ENCODE data around the gene TDRKH. TPM values are rescaled to one million over a fixed set of nuclear protein-coding genes. Genes with fewer than 3 reads are reported as not detected.

TDRKH gene, protein sequence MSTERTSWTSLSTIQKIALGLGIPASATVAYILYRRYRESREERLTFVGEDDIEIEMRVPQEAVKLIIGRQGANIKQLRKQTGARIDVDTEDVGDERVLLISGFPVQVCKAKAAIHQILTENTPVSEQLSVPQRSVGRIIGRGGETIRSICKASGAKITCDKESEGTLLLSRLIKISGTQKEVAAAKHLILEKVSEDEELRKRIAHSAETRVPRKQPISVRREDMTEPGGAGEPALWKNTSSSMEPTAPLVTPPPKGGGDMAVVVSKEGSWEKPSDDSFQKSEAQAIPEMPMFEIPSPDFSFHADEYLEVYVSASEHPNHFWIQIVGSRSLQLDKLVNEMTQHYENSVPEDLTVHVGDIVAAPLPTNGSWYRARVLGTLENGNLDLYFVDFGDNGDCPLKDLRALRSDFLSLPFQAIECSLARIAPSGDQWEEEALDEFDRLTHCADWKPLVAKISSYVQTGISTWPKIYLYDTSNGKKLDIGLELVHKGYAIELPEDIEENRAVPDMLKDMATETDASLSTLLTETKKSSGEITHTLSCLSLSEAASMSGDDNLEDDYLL
- 4.2 TPM for total RNA-seq
- polyA plus RNA-seq = 3.1 TPM

DNA sequence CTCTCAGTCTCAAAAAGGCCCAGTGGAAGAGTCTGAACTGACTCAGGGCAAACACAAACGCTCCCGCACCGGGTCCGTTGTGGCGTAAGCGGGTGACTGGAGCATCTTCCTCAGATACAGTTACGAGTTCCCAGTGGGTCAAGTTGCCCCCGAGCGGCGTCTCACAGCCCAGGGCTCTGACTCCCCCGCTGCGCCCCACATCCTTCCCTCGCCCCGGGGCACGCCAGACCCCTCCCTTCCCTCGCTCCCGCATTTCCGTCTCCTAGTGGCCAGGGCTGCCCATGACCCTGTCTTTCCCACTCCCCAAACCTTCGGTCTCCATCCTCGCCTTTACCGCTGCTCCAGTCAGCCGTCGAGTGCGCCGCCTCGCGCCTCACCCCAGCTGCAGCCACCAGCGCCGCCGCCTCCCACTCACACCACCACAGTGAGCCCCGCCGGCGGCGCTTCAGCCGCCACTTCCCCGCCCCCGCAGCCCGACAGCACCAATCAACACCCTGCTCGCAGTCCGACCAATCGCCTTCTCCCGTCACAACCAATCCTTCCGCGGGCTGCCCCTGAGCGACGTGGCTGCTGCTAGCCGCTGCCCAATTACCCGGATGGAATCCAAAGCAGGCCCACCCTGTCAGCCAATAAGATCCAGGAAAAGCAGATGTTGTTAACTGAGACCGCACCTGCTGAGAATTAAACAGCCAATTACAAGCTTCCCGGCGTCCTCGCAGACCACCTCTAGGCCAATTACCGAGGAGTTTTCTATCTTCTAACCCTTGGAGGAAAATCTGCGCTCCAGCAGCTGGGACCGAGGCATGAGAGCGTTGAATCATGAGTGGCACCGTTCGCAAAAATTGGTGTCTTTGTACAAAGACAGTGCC lies at the start of gene TDRKH:
TDRKH (minus strand) TSS at position 430 of the 869 bp plus-strand sequence. CDS start 7,478 bp downstream, outside the sequence.
- DNase-seq (ENCODE audit: extremely low spot score) = peak; percentile 95
- no peaks in the 10 kb centered on the region for H3K4me1 ChIP-seq (ENCODE audit: insufficient read depth)
- under 1% methylated on average over 58 of the region's 58 CpGs for WGBS
- no peaks in the 10 kb centered on the region for H3K36me3 ChIP-seq (ENCODE audit: insufficient read depth)
- no peak within 1 kb of the TSS for H3K27ac ChIP-seq (ENCODE audit: low read depth)
- H3K4me3 ChIP-seq (ENCODE audit: low read depth, low read length) = peak within 1 kb of the TSS; percentile 62

DNA sequence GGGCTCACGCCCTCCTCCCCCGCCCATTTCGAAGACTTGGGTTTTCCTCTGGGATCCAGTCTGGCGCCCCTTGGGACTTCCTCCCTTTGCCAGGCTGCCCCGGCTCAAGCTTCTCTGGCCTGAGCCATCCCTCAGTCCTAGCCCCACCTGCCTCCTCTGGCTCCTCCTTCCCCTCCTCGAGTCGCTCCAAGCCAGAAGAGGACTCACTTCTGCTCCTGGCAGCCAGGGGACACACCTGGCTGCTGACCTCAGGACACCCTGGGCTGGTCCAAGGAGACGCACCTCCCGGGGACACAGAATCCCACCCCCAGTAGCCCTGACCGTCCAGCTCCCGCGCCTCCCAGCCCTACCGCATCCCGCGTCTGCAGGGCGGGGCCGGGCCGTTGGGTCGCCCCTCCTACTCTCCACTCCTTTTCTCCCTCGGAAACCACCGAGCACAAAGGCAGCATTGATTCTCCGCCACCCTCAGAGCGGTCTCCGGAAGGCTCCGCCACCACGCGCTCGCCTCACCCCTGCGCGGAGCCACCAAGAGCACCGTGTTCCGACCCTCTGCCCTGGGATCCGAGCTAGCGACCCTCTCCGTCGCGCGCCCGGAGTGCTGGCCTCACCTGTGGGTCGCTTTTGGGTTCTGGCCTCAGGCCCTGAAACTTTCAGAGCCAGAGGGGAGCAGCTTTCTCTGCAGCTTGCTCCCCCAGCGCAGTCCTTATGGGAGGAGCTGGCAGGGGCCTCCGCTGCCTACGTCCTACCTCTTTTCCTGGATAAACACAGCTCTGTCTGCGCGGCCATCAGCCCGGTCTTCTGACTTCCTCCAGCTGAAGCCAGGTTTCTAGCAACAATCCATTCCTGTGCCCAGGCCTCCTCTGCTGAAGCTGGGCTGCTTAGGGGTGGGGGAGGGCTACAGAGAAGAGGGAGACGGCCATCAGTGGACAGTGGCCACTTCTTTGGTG lies 49.4 kb upstream of the TDRKH start, which contains the start of gene C2CD4D:
C2CD4D (minus strand) TSS at position 364 of the 947 bp plus-strand sequence. CDS start 831 bp downstream, outside the sequence.
- H3K36me3 ChIP-seq (ENCODE audit: insufficient read depth) = no peaks in the 10 kb centered on the region
- peaks cover 4% of the 10 kb centered on the region for H3K4me1 ChIP-seq (ENCODE audit: insufficient read depth)
- 5% methylated on average over 47 of the region's 47 CpGs for WGBS
- H3K4me3 ChIP-seq (ENCODE audit: low read depth, low read length) = peak within 1 kb of the TSS; percentile 48
- no peak within 1 kb of the TSS for H3K27ac ChIP-seq (ENCODE audit: low read depth)
- no peak for DNase-seq (ENCODE audit: extremely low spot score)

- no peak overlapping the region for H3K27ac ChIP-seq (ENCODE audit: low read depth)
Observed at GRCh38 chr1:151839082-151839412, 48.7 kb upstream of the TDRKH start.

GRCh38 chr1:151838222-151839081 lies 48.2 kb upstream of the TDRKH start:
- H3K27ac ChIP-seq (ENCODE audit: low read depth) = no peak overlapping the region

More at GRCh38 chr1:151839082-151839412, 48.7 kb upstream of the TDRKH start:
- DNase-seq (ENCODE audit: extremely low spot score) = no peak
- WGBS = 15% methylated on average over 16 of the region's 16 CpGs
- Histone ChIP-seq H3K36me3 (ENCODE audit: insufficient read depth) (no peaks in the 10 kb centered on the region), H3K4me1 (ENCODE audit: insufficient read depth) (peaks cover 4% of the 10 kb centered on the region), H3K4me3 (ENCODE audit: low read depth, low read length) (peak overlapping the region; percentile 48)

DNA sequence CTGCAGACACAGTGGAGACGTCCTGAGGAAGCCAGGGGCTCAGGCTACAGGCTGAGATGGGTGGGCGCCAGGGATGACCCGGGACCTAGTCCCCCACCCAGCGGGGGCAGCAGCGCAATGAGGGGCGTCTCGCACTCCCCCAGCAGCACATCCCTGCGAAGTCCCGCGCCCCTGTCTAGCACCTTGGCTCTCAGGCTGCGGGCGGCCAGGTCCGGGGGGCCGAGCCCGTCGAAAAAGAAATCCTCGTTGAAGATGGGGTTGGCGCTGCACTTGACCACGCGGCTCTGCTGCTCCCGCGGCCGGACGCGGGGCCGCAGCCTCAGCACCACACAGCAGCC lies 47.6 kb upstream of the TDRKH start:
- Histone ChIP-seq H3K36me3 (ENCODE audit: insufficient read depth) (no peaks in the 10 kb centered on the region), H3K4me3 (ENCODE audit: low read depth, low read length) (peak overlapping the region; percentile 48), H3K4me1 (ENCODE audit: insufficient read depth) (peaks cover 4% of the 10 kb centered on the region), H3K27ac (ENCODE audit: low read depth) (no peak overlapping the region)
- no peak for DNase-seq (ENCODE audit: extremely low spot score)
- 7% methylated on average over 26 of the region's 26 CpGs for WGBS

More at GRCh38 chr1:151838222-151839081, 48.2 kb upstream of the TDRKH start:
- 2% methylated on average over 117 of the region's 117 CpGs for WGBS
- peaks cover 4% of the 10 kb centered on the region for H3K4me1 ChIP-seq (ENCODE audit: insufficient read depth)
- H3K4me3 ChIP-seq (ENCODE audit: low read depth, low read length) = peak overlapping the region; percentile 48
- no peaks in the 10 kb centered on the region for H3K36me3 ChIP-seq (ENCODE audit: insufficient read depth)
- DNase-seq (ENCODE audit: extremely low spot score) = no peak

DNA sequence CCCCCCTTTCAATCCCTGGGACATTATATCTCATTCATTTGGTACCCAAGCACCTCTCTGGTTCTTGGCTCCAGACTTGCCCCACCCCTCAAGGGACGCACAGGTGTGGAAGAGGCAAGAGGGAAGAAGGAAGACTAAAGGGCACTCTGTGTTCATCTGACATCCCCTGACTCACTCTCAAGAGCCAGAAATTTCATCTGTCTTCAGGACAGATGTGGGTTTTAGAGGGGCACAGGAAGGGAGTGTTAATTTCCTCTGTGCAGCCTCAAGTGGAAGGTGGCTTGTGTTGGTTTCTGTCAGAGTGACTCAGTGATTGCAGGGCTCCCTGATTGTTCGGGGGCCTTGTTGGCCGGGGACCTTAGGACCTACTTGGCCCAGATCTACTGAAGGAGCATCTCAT lies 46.9 kb upstream of the TDRKH start:
- Histone ChIP-seq H3K4me1 (ENCODE audit: insufficient read depth) (peaks cover 4% of the 10 kb centered on the region), H3K36me3 (ENCODE audit: insufficient read depth) (no peaks in the 10 kb centered on the region), H3K27ac (ENCODE audit: low read depth) (no peak overlapping the region), H3K4me3 (ENCODE audit: low read depth, low read length) (no peak overlapping the region)
- WGBS = 61% methylated on average over 3 of the region's 3 CpGs
- DNase-seq (ENCODE audit: extremely low spot score) = no peak

GRCh38 chr1:151835596-151835995 lies 45.3 kb upstream of the TDRKH start:
- Histone ChIP-seq H3K4me3 (ENCODE audit: low read depth, low read length) (no peak overlapping the region), H3K36me3 (ENCODE audit: insufficient read depth) (no peaks in the 10 kb centered on the region), H3K27ac (ENCODE audit: low read depth) (no peak overlapping the region), H3K4me1 (ENCODE audit: insufficient read depth) (peaks cover 4% of the 10 kb centered on the region)
- DNase-seq (ENCODE audit: extremely low spot score) = no peak
- 93% methylated on average over 7 of the region's 7 CpGs for WGBS

DNA sequence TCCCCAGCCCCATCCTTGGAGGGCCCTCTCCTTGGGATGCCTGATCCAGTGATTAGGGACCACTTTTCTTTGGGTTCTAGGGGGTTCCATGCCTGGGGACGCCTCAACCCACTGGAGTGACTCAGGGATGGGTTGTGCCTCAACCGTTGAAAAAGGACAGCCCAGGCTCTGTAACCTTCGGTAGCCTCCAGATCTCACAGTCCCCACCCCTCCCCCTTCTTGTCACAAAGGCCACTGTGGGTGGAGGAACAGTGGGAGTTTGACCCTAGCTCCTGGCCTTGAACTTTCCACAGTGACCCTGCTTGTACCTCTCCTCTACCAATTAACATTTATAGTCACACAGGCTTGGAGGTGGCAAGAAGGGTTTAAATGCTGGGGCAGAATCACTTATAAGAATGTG lies 43.9 kb upstream of the TDRKH start:
- no peak overlapping the region for H3K27ac ChIP-seq (ENCODE audit: low read depth)
- H3K4me1 ChIP-seq (ENCODE audit: insufficient read depth) = peaks cover 4% of the 10 kb centered on the region
- H3K36me3 ChIP-seq (ENCODE audit: insufficient read depth) = no peaks in the 10 kb centered on the region
- 66% methylated on average over 3 of the region's 3 CpGs for WGBS
- no peak overlapping the region for H3K4me3 ChIP-seq (ENCODE audit: low read depth, low read length)
- DNase-seq (ENCODE audit: extremely low spot score) = no peak

DNA sequence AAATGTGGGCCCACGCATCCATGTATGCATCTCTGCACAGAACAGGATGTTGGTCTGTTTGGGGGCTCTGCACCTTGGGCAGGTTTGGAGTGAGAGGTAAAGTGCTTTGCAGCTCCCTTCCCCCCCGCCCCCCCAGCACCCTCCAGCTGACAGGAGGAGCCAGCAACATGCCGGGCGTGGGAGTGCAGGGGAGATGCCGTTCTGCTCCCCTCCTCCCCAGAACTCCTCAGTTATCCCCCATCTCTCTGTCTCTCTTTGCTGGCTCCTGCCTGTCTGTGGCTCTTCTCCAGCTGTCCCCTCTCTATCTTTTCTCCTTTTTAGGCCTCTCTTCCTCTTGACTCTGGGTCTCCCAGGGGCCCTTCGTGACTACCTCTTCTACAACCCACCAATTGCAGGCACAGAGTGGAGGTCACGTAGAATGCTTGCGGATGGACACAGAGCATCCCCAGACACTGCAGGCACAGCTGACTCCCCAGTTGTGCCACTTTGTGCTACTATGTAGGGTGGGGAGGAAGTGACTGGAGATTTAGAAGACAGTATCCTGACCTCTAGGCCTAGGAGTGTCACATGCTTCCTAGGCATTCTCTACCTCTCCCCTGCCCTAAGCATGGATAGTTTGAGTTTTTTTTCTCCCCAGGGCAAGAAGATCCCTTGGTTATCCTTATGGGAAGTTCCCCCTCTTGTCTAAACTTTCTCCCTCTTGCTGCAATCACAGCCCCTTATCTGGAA lies 43.0 kb upstream of the TDRKH start:
- DNase-seq (ENCODE audit: extremely low spot score) = no peak
- 80% methylated on average over 8 of the region's 8 CpGs for WGBS
- Histone ChIP-seq H3K4me3 (ENCODE audit: low read depth, low read length) (no peak overlapping the region), H3K27ac (ENCODE audit: low read depth) (no peak overlapping the region), H3K4me1 (ENCODE audit: insufficient read depth) (no peaks in the 10 kb centered on the region), H3K36me3 (ENCODE audit: insufficient read depth) (no peaks in the 10 kb centered on the region)

- Histone ChIP-seq H3K27ac (ENCODE audit: low read depth) (no peak overlapping the region), H3K4me3 (ENCODE audit: low read depth, low read length) (no peak overlapping the region)
- 54% methylated on average over 10 of the region's 10 CpGs for WGBS
Observed at GRCh38 chr1:151832318-151832980, 42.1 kb upstream of the TDRKH start.

DNA sequence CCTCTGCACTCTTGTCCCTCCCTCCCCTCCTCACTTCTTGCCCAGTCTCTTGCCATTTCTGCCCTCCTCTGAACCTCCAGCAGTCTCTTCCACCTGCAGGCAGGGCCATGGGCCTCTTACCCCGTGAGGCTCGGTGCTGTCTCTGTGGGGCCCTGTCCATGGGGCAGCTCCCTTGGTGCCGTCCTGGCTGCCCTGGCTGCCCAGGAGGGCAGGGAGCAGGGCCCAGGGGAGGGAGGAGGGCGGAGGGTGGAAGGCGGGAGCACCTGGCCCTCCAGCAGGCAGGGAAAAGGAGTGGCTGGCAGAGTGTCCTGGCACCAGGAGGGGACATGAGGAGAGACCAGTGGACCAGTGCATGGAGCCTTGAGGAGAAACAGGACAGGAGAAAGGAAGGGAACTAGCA lies 41.3 kb upstream of the TDRKH start, which contains the start of gene RORC:
RORC (minus strand) TSS at position 198 of the 400 bp plus-strand sequence; CDS start at position 160, 38 bp downstream.
- 71% methylated on average over 5 of the region's 5 CpGs for WGBS
- Histone ChIP-seq H3K36me3 (ENCODE audit: insufficient read depth) (no peaks in the 10 kb centered on the region), H3K27ac (ENCODE audit: low read depth) (no peak within 1 kb of the TSS), H3K4me1 (ENCODE audit: insufficient read depth) (no peaks in the 10 kb centered on the region), H3K4me3 (ENCODE audit: low read depth, low read length) (peak within 1 kb of the TSS; percentile 19)
- no peak for DNase-seq (ENCODE audit: extremely low spot score)

More at GRCh38 chr1:151832318-151832980, 42.1 kb upstream of the TDRKH start:
- Histone ChIP-seq H3K4me1 (ENCODE audit: insufficient read depth) (no peaks in the 10 kb centered on the region), H3K36me3 (ENCODE audit: insufficient read depth) (no peaks in the 10 kb centered on the region)
- DNase-seq (ENCODE audit: extremely low spot score) = no peak

All from urinary bladder (tissue), 4 donors.